Esophagus (tissue), 2 donors: ENCODE results near the gene HBS1L. TPM values are rescaled to one million over a fixed set of nuclear protein-coding genes. Genes with fewer than 3 reads are reported as not detected.

Experiments
- H3K27ac ChIP-seq, 2 donors: one replicate each; pipeline ENCODE4 v1.5.1; 2013; ENCODE audit warnings: low read depth in 2 of 2, mild to moderate bottlenecking in 2 of 2, inconsistent platforms in 1 of 2, low read length in 1 of 2, moderate library complexity in 1 of 2
- H3K27me3 ChIP-seq, 2 donors: one replicate each; pipeline ENCODE4 v1.6.1; 2013; ENCODE audit warnings: low read length in 2 of 2, control low read depth in 1 of 2, mild to moderate bottlenecking in 1 of 2; ENCODE audit not compliant: insufficient read depth in 2 of 2, control insufficient read depth in 1 of 2
- H3K36me3 ChIP-seq, 2 donors: one replicate each; pipeline ENCODE4 v1.6.1; 2013; ENCODE audit warnings: low read length in 1 of 2; ENCODE audit not compliant: control insufficient read depth in 2 of 2, insufficient read depth in 2 of 2
- H3K4me1 ChIP-seq, 2 donors: one replicate each; pipeline ENCODE4 v1.6.1; 2013; ENCODE audit warnings: low read length in 1 of 2; ENCODE audit not compliant: control insufficient read depth in 2 of 2, insufficient read depth in 2 of 2
- H3K4me3 ChIP-seq, 2 donors: one replicate each; pipeline ENCODE4 v1.5.1; 2013; ENCODE audit warnings: low read length in 2 of 2, mild to moderate bottlenecking in 2 of 2, low read depth in 1 of 2, moderate library complexity in 1 of 2
- H3K9me3 ChIP-seq, 2 donors: one replicate each; pipeline ENCODE4 v1.6.1; 2013; ENCODE audit warnings: mild to moderate bottlenecking in 2 of 2, low read depth in 1 of 2, low read length in 1 of 2, moderate library complexity in 1 of 2; ENCODE audit not compliant: control insufficient read depth in 2 of 2, insufficient read depth in 1 of 2
- WGBS, 2 donors: extraction: QIAGEN DNeasy Blood & Tissue Kit; methylation state at CpG; one replicate each; pipeline ENCODE4 v1.1.7; 2013; 5-methylcytosine and 5-hydroxymethylcytosine counted together
- polyA plus RNA-seq, 2 donors: library from polyadenylated mRNA; stranded (reverse); fragments of 200-250 nt; gene quantifications; one replicate each; pipeline ENCODE4 v1.2.3, GENCODE V29; 2013
- donor health status: healthy with polysubstance abuse.
- donor health status: Bipolar disorder and iron deficiency.

Gene HBS1L
- 10 to 100 TPM; 16.6 to 26.0 TPM for polyA plus RNA-seq

- Histone ChIP-seq H3K27me3 (no peaks in the 10 kb centered on the region), H3K36me3 (no peaks in the 10 kb centered on the region), H3K27ac (peak within 1 kb of the TSS; percentile 66 to 94), H3K4me1 (no peaks in the 10 kb centered on the region), H3K4me3 (peak within 1 kb of the TSS; percentile 62 to 100), H3K9me3 (no peaks in the 10 kb centered on the region)
- WGBS, 2 donors: 11% methylated on average over 53 of the region's 53 CpGs
These were observed at the start of gene HBS1L for GRCh38 chr6:135054569-135055498. TSS of gene HBS1L (minus strand) at chr6:135054822. CDS start at chr6:135054691, 131 bp downstream.

GRCh38 chr6:135104199-135104598 is 49.6 kb upstream of the HBS1L start:
- WGBS, 2 donors: 86 to 91% methylated on average over 4 of the region's 4 CpGs
- Histone ChIP-seq H3K27ac (no peak overlapping the region), H3K9me3 (no peaks in the 10 kb centered on the region), H3K36me3 (no peaks in the 10 kb centered on the region), H3K4me1 (no peaks in the 10 kb centered on the region), H3K27me3 (no peaks in the 10 kb centered on the region), H3K4me3 (no peak overlapping the region)

GRCh38 chr6:135102191-135102590 is 47.6 kb upstream of the HBS1L start:
- Histone ChIP-seq H3K27ac (no peak overlapping the region), H3K27me3 (no peaks in the 10 kb centered on the region), H3K36me3 (no peaks in the 10 kb centered on the region), H3K9me3 (no peaks in the 10 kb centered on the region), H3K4me3 (no peak overlapping the region), H3K4me1 (no peaks in the 10 kb centered on the region)

- Histone ChIP-seq H3K36me3 (no peaks in the 10 kb centered on the region), H3K27me3 (no peaks in the 10 kb centered on the region), H3K27ac (no peak overlapping the region), H3K4me1 (no peaks in the 10 kb centered on the region), H3K4me3 (no peak overlapping the region), H3K9me3 (no peaks in the 10 kb centered on the region)
- 68 to 83% methylated on average over 5 of the region's 5 CpGs for WGBS, 2 donors
These were observed 42.5 kb upstream of the HBS1L start for GRCh38 chr6:135097172-135097571.

- no peak overlapping the region for H3K4me3 ChIP-seq
- H3K36me3 ChIP-seq: no peaks in the 10 kb centered on the region
- H3K9me3 ChIP-seq: no peaks in the 10 kb centered on the region
- H3K27ac ChIP-seq: no peak overlapping the region
- 60 to 64% methylated on average over 3 of the region's 3 CpGs for WGBS, 2 donors
- no peaks in the 10 kb centered on the region for H3K27me3 ChIP-seq
- no peaks in the 10 kb centered on the region for H3K4me1 ChIP-seq
These were observed 41.9 kb upstream of the HBS1L start for GRCh38 chr6:135096403-135097130.

GRCh38 chr6:135095716-135096115 is 41.1 kb upstream of the HBS1L start:
- Histone ChIP-seq H3K36me3 (no peaks in the 10 kb centered on the region), H3K27ac (no peak overlapping the region), H3K27me3 (no peaks in the 10 kb centered on the region), H3K9me3 (no peaks in the 10 kb centered on the region), H3K4me3 (no peak overlapping the region), H3K4me1 (no peaks in the 10 kb centered on the region)
- 75 to 77% methylated on average over 3 of the region's 3 CpGs for WGBS, 2 donors

- H3K4me3 ChIP-seq: no peak overlapping the region
- H3K36me3 ChIP-seq: no peaks in the 10 kb centered on the region
- WGBS, 2 donors: 62 to 69% methylated on average over 1 of the region's 1 CpG
- H3K27ac ChIP-seq: no peak overlapping the region
- no peaks in the 10 kb centered on the region for H3K4me1 ChIP-seq
- H3K9me3 ChIP-seq: no peaks in the 10 kb centered on the region
- H3K27me3 ChIP-seq: no peaks in the 10 kb centered on the region
These were observed 39.8 kb upstream of the HBS1L start for GRCh38 chr6:135094403-135094821.

GRCh38 chr6:135093578-135093977 is 39.0 kb upstream of the HBS1L start:
- H3K4me1 ChIP-seq: no peaks in the 10 kb centered on the region
- H3K27me3 ChIP-seq: no peaks in the 10 kb centered on the region
- H3K4me3 ChIP-seq: no peak overlapping the region
- no peak overlapping the region for H3K27ac ChIP-seq
- 81 to 90% methylated on average over 5 of the region's 5 CpGs for WGBS, 2 donors
- H3K9me3 ChIP-seq: no peaks in the 10 kb centered on the region
- H3K36me3 ChIP-seq: no peaks in the 10 kb centered on the region

- no peaks in the 10 kb centered on the region for H3K27me3 ChIP-seq
- no peaks in the 10 kb centered on the region for H3K4me1 ChIP-seq
- no peak overlapping the region for H3K4me3 ChIP-seq
- no peak overlapping the region for H3K27ac ChIP-seq
- H3K36me3 ChIP-seq: no peaks in the 10 kb centered on the region
- no peaks in the 10 kb centered on the region for H3K9me3 ChIP-seq
- 92 to 96% methylated on average over 3 of the region's 3 CpGs for WGBS, 2 donors
These were observed 38.1 kb upstream of the HBS1L start for GRCh38 chr6:135092724-135093123.
